Keratinocyte (primary cell): ENCODE results near the gene GDPD4.

Experiments used
- CTCF ChIP-seq, 3 experiments: IDR thresholded peaks in 1 of 3; conservative IDR thresholded peaks in 1 of 3; optimal IDR thresholded peaks in 1 of 3; 2 replicates in 2 of 3; 3 replicates in 1 of 3; pipeline versions ENCODE3 to v1.5.1; 2011; ENCODE audit warnings: low read length in 3 of 3, mild to moderate bottlenecking in 3 of 3, moderate library complexity in 2 of 3, control low read depth in 1 of 3, inconsistent platforms in 1 of 3; ENCODE audit not compliant: insufficient read depth in 2 of 3; ENCODE audit errors: extremely low read depth in 1 of 3
- EZH2 ChIP-seq: IDR thresholded peaks from one replicate; pipeline ENCODE4 v1.6.1; 2012; ENCODE audit warnings: inconsistent platforms, mild to moderate bottlenecking, low read length, moderate library complexity

GRCh38 chr11:77173494-77173893, 128.0 kb downstream of the GDPD4 start:
- TF ChIP-seq CTCF (optimal IDR thresholded peaks at IDR 0.05 in 1 of 3, IDR thresholded peaks at IDR 0.05 in 1 of 3, conservative IDR thresholded peaks at IDR 0.05 in 1 of 3; ENCODE audit: extremely low read depth in 1 of 3, insufficient read depth in 2 of 3, low read length in 3 of 3) (no peak), EZH2 (no peak)
